IMR-90 (cell line): Measurements from ENCODE around the gene SLC4A3. TPM values are rescaled to one million over a fixed set of nuclear protein-coding genes. Genes with fewer than 3 reads are reported as not detected.

ENCODE experiments used
- ATAC-seq: fragments of 200-7000 bp; cut with Tn5 transposase; 2 replicates; pipeline ENCODE4 v1.9.1; 2020; ENCODE audit warnings: low read depth, mild to moderate bottlenecking, moderate library complexity
- BruUV-seq: library from RNA; stranded (reverse); fragments of 400-500 nt; replicated peaks from 2 replicates; lab custom pipeline; 2021; lab: Mats Ljungman, UMichigan
- CTCF ChIA-PET: fragments of 300-600 bp; formaldehyde crosslinking; extraction: SDS; loops from one replicate; lab custom pipeline; 2021; ENCODE audit warnings: antibody characterized with exemption; lab: Yijun Ruan, JAX
- POLR2A ChIA-PET: fragments of 300-600 bp; sonication (Branson Sonifier 250); formaldehyde crosslinking; loops from one replicate; lab custom pipeline; 2022; ENCODE audit warnings: antibody characterized with exemption; ENCODE audit not compliant: unreplicated experiment; lab: Charles Lee
- DNase-seq: peaks from one replicate; pipeline ENCODE4 v3.0.0; 2013
- H2AFZ ChIP-seq: replicated peaks from 2 replicates; pipeline ENCODE3; 2013; ENCODE audit warnings: low read length, mild to moderate bottlenecking; ENCODE audit not compliant: poor library complexity
- H2AK5ac ChIP-seq: 2 replicates; pipeline ENCODE4 v1.6.1; 2013; ENCODE audit warnings: low read depth, low read length, inconsistent platforms
- H2AK9ac ChIP-seq: replicated peaks from 2 replicates; pipeline ENCODE3; 2013; ENCODE audit warnings: mild to moderate bottlenecking, low read depth, low read length, moderate library complexity; ENCODE audit not compliant: poor library complexity
- H2BK120ac ChIP-seq: 2 replicates; pipeline ENCODE4 v1.6.1; 2013; ENCODE audit warnings: low read depth, low read length, inconsistent platforms
- H2BK15ac ChIP-seq: 3 replicates; pipeline ENCODE4 v1.6.1; 2013; ENCODE audit warnings: low read depth, low read length, inconsistent platforms
- H2BK20ac ChIP-seq: 2 replicates; pipeline ENCODE4 v1.6.1; 2013; ENCODE audit warnings: low read depth, mild to moderate bottlenecking, inconsistent platforms, low read length, moderate library complexity
- H2BK5ac ChIP-seq: 2 replicates; pipeline ENCODE4 v1.6.1; 2013; ENCODE audit warnings: mild to moderate bottlenecking, low read depth, low read length, inconsistent platforms; ENCODE audit not compliant: poor library complexity, severe bottlenecking
- H3K14ac ChIP-seq: replicated peaks from 2 replicates; pipeline ENCODE4 v1.6.1; 2013; ENCODE audit warnings: low read depth, low read length, inconsistent platforms
- H3K18ac ChIP-seq: 2 replicates; pipeline ENCODE4 v1.6.1; 2013; ENCODE audit warnings: low read depth, low read length, control low read depth
- H3K23ac ChIP-seq: 2 replicates; pipeline ENCODE4 v1.6.1; 2013; ENCODE audit warnings: low read depth, low read length, inconsistent platforms
- H3K27ac ChIP-seq: 2 replicates; pipeline ENCODE4 v1.5.1; 2013; ENCODE audit warnings: mild to moderate bottlenecking, control low read depth, low read length; ENCODE audit not compliant: insufficient read depth
- H3K27me3 ChIP-seq: 2 replicates; pipeline ENCODE4 v1.6.1; 2013; ENCODE audit warnings: low read length; ENCODE audit not compliant: control insufficient read depth, insufficient read depth
- H3K36me3 ChIP-seq: 2 replicates; pipeline ENCODE4 v1.6.1; 2013; ENCODE audit warnings: low read length, mixed read lengths; ENCODE audit not compliant: control insufficient read depth, insufficient read depth
- H3K4ac ChIP-seq: 2 replicates; pipeline ENCODE4 v1.6.1; 2013; ENCODE audit warnings: low read depth, low read length, inconsistent platforms
- H3K4me1 ChIP-seq: 2 replicates; pipeline ENCODE4 v1.6.1; 2013; ENCODE audit warnings: low read length, mixed read lengths; ENCODE audit not compliant: control insufficient read depth, insufficient read depth
- H3K4me2 ChIP-seq: 2 replicates; pipeline ENCODE4 v1.6.1; 2013; ENCODE audit warnings: low read depth, mild to moderate bottlenecking, control low read depth, low read length, moderate library complexity
- H3K4me3 ChIP-seq: 2 replicates; pipeline ENCODE4 v1.5.1; 2013; ENCODE audit warnings: low read depth, mild to moderate bottlenecking, control low read depth, low read length, moderate library complexity; ENCODE audit not compliant: insufficient read depth
- H3K56ac ChIP-seq: 2 replicates; pipeline ENCODE4 v1.6.1; 2013; ENCODE audit warnings: low read length, inconsistent platforms; ENCODE audit not compliant: insufficient read depth; ENCODE audit errors: extremely low read depth
- H3K79me1 ChIP-seq, 2 experiments: 2 replicates each; pipeline ENCODE4 v1.6.1; 2013; ENCODE audit warnings: low read length in 2 of 2, inconsistent platforms in 1 of 2, low read depth in 1 of 2
- H3K9ac ChIP-seq: 2 replicates; pipeline ENCODE4 v1.6.1; 2013; ENCODE audit warnings: low read depth, low read length, control low read depth
- H3K9me1 ChIP-seq: 2 replicates; pipeline ENCODE4 v1.6.1; 2013; ENCODE audit warnings: low read length, inconsistent platforms; ENCODE audit not compliant: insufficient read depth
- H3K9me3 ChIP-seq: 2 replicates; pipeline ENCODE4 v1.6.1; 2013; ENCODE audit warnings: low read length; ENCODE audit not compliant: control insufficient read depth, insufficient read depth
- H4K20me1 ChIP-seq: 2 replicates; pipeline ENCODE4 v1.6.1; 2013; ENCODE audit warnings: low read length, inconsistent platforms; ENCODE audit not compliant: insufficient read depth
- H4K5ac ChIP-seq: 2 replicates; pipeline ENCODE4 v1.6.1; 2013; ENCODE audit warnings: mild to moderate bottlenecking, low read depth, low read length, control low read depth
- H4K8ac ChIP-seq, 2 experiments: 2 replicates each; pipeline ENCODE4 v1.6.1; 2013; ENCODE audit warnings: low read depth in 2 of 2, low read length in 2 of 2, control low read depth in 1 of 2, inconsistent platforms in 1 of 2
- H4K91ac ChIP-seq: 2 replicates; pipeline ENCODE4 v1.6.1; 2013; ENCODE audit warnings: low read depth, low read length, inconsistent platforms; ENCODE audit not compliant: insufficient read depth
- BHLHE40 ChIP-seq: fragments of 150-350 bp; IDR thresholded peaks from 2 replicates; pipeline ENCODE4 v1.6.1; 2016; ENCODE audit warnings: mild to moderate bottlenecking, low read depth, low read length
- CHD1 ChIP-seq: IDR thresholded peaks from 2 replicates; pipeline ENCODE4 v1.6.1; 2012; ENCODE audit warnings: low read depth, low read length, improper control_type of control experiment
- ELK1 ChIP-seq: fragments of 150-350 bp; IDR thresholded peaks from 2 replicates; pipeline ENCODE4 v1.6.1; 2016; ENCODE audit warnings: low read depth, mild to moderate bottlenecking, low read length, moderate library complexity, borderline replicate concordance
- FOS ChIP-seq: fragments of 150-350 bp; IDR thresholded peaks from 2 replicates; pipeline ENCODE4 v1.6.1; 2016; ENCODE audit warnings: low read depth, low read length
- RFX5 ChIP-seq: IDR thresholded peaks from 2 replicates; pipeline ENCODE4 v1.8.0; 2012; ENCODE audit warnings: low read depth, mild to moderate bottlenecking, low read length, moderate library complexity
- SMC3 ChIP-seq: fragments of 150-350 bp; IDR thresholded peaks from 2 replicates; pipeline ENCODE4 v1.6.1; 2016; ENCODE audit warnings: low read depth, mild to moderate bottlenecking, antibody characterized with exemption, low read length, moderate library complexity
- WGBS, 2 experiments: methylation state at CpG; one replicate each; pipeline versions ENCODE4 v1.1.5 to v1.1.7; 2013; ENCODE audit warnings: missing lambda C conversion rate in 2 of 2; ENCODE audit not compliant: insufficient read length in 1 of 2; ENCODE audit errors: extremely low coverage in 2 of 2; 5-methylcytosine and 5-hydroxymethylcytosine counted together
- dilution Hi-C: fragments of 300-500 bp; cut with HindIII; formaldehyde crosslinking; loops from one replicate; pipeline ENCODE4 v1.14.3; 2018; ENCODE audit warnings: low sequenced_read_pairs; ENCODE audit not compliant: unreplicated experiment
- in situ Hi-C: fragments of 300-500 bp; cut with MboI; formaldehyde crosslinking; loops from 3 replicates; pipeline ENCODE4 v1.14.3; 2019; ENCODE audit warnings: low sequenced_read_pairs, inconsistent platforms, mixed read lengths
- intact Hi-C: fragments of 100-400 bp; cut with micrococcal nuclease; formaldehyde crosslinking; loops from 2 replicates; pipeline ENCODE4 v1.10.0; 2022
- polyA plus RNA-seq, 3 experiments: library from polyadenylated mRNA; depleted of rRNA; stranded (reverse); fragments of >200 nt; gene quantifications; 2 replicates each; pipeline ENCODE4 v1.2.3, GENCODE V29; 2012; ENCODE audit warnings: low replicate concordance in 1 of 3
- total RNA-seq: library from RNA; depleted of rRNA; stranded (reverse); fragments of >200 nt; gene quantifications from 2 replicates; pipeline ENCODE4 v1.2.3, GENCODE V29; 2012

Gene SLC4A3
- total and polyA plus RNA-seq, 2 of the 4 experiments (the other 2 are of a cell fraction): 0.90 to 6.1 TPM

GRCh38 chr2:219620546-219620945, 6.9 kb upstream of the SLC4A3 start:
- DNase-seq (no peak), ATAC-seq (no peak)
- H3K27me3 ChIP-seq: peaks cover 32% of the 10 kb centered on the region
- dilution Hi-C loops: no loop called here
- H3K79me1 ChIP-seq: no peaks in the 10 kb centered on the region
- no CpG with 5 or more reads among the region's 6 CpGs for WGBS, 2 experiments
- H3K14ac ChIP-seq: no peak overlapping the region
- no peak overlapping the region for H3K27ac ChIP-seq
- no peak overlapping the region for H3K4me3 ChIP-seq
- no peaks in the 10 kb centered on the region for H4K20me1 ChIP-seq
- peaks cover 6% of the 10 kb centered on the region; the same call in 1 of the 2 replicates for H3K36me3 ChIP-seq
- no peak overlapping the region for H2BK15ac ChIP-seq
- no peak overlapping the region for H4K8ac ChIP-seq
- in situ Hi-C loops: no loop called here
- CTCF ChIA-PET: interaction anchor here (0.7 to 1.2 kb wide), 2 partner anchors 22 to 87 kb away, joined by 3 to 5 read pairs; no protein-coding TSS in a partner anchor
- TF ChIP-seq CHD1 (no peak), BHLHE40 (no peak), RFX5 (no peak), FOS (no peak), ELK1 (no peak), SMC3 (no peak)
- no peak overlapping the region for H2BK120ac ChIP-seq
- H2AFZ ChIP-seq: no peak overlapping the region
- H2BK20ac ChIP-seq: no peak overlapping the region
- no peaks in the 10 kb centered on the region; the same call in 1 of the 2 replicates for H3K9me1 ChIP-seq
- no peak overlapping the region for H3K56ac ChIP-seq
- H3K9me3 ChIP-seq: no peaks in the 10 kb centered on the region
- intact Hi-C loops: no loop called here
- no peak overlapping the region for H3K18ac ChIP-seq
- H2AK5ac ChIP-seq: no peak overlapping the region
- H3K4me2 ChIP-seq: no peak overlapping the region
- H4K91ac ChIP-seq: no peak overlapping the region
- POLR2A ChIA-PET: no interaction called here
- H3K4me1 ChIP-seq: no peaks in the 10 kb centered on the region
- no peak overlapping the region for H3K9ac ChIP-seq
- no peak overlapping the region for H4K5ac ChIP-seq
- no peak overlapping the region for H3K23ac ChIP-seq
- no TSS peak for BruUV-seq
- no peak overlapping the region for H2BK5ac ChIP-seq
- H3K4ac ChIP-seq: no peak overlapping the region
- H2AK9ac ChIP-seq: no peak overlapping the region
